Non-pigmented ciliary epithelial cell (primary cell): ENCODE measurements around the gene SLAMF1.
"Not testable (repeated sequence)": the region's sequence is repeated elsewhere in the genome, so short reads cannot be mapped to it uniquely, and the experiment has no call there.

ENCODE experiments used
- DNase-seq: peaks from one replicate; pipeline ENCODE4 v3.0.0-alpha.2; 2010; ENCODE audit warnings: low read depth

SLAMF1 gene

GRCh38 chr1:160560045-160560705 is 86.7 kb downstream of the SLAMF1 start:
- DNase-seq, result no peak

- DNase-seq, result not testable (repeated sequence)
These were observed 87.4 kb downstream of the SLAMF1 start for GRCh38 chr1:160559437-160559836.

GRCh38 chr1:160558660-160559380 is 88.0 kb downstream of the SLAMF1 start:
- DNase-seq, result no peak
